CD4-positive, CD25-positive, alpha-beta regulatory T cell (primary cell): ENCODE measurements around the gene BMPR1A. TPM values are rescaled to one million over a fixed set of nuclear protein-coding genes. Genes with fewer than 3 reads are reported as not detected.

Source experiments
- ATAC-seq, 2 donors: fragments of 150-1000 bp; cut with Tn5 transposase; one replicate each; pipeline ENCODE4 v1.10.0; 2021; ENCODE audit warnings: low read depth in 2 of 2, moderate number of reproducible peaks in 2 of 2, moderate library complexity in 1 of 2
- DNase-seq, 3 donors: peaks; one replicate each; pipeline versions ENCODE4 v3.0.0 to v3.0.0-alpha.2; 2012 to 2022; ENCODE audit warnings: mixed read lengths in 1 of 3
- H3K27ac ChIP-seq: one replicate; pipeline ENCODE4 v1.7.0; 2013; ENCODE audit warnings: mild to moderate bottlenecking, low read length; ENCODE audit not compliant: insufficient read depth, poor library complexity, severe bottlenecking
- H3K27me3 ChIP-seq: one replicate; pipeline ENCODE4 v1.7.0; 2013; ENCODE audit warnings: low read length; ENCODE audit not compliant: control insufficient read depth, insufficient read depth
- H3K36me3 ChIP-seq: one replicate; pipeline ENCODE4 v1.7.0; 2013; ENCODE audit warnings: mild to moderate bottlenecking, low read length, moderate library complexity; ENCODE audit not compliant: control insufficient read depth, insufficient read depth
- H3K4me1 ChIP-seq: 2 replicates; pipeline ENCODE4 v1.7.0; 2013; ENCODE audit warnings: mild to moderate bottlenecking, low read length; ENCODE audit not compliant: insufficient read depth, control insufficient read depth, poor library complexity, severe bottlenecking
- H3K4me3 ChIP-seq: one replicate; pipeline ENCODE4 v1.7.0; 2013; ENCODE audit warnings: low read depth, mild to moderate bottlenecking, low read length, moderate library complexity
- H3K9me3 ChIP-seq, 2 experiments: 1 replicate in 1 of 2; 2 replicates in 1 of 2; pipeline ENCODE4 v1.7.0; 2013; ENCODE audit warnings: low read length in 2 of 2, mild to moderate bottlenecking in 1 of 2, moderate library complexity in 1 of 2; ENCODE audit not compliant: control insufficient read depth in 2 of 2
- H3K27ac Mint-ChIP-seq, 3 donors: one replicate each; pipeline ENCODE4 v1.8.0; 2020 to 2022; ENCODE audit warnings: mild to moderate bottlenecking in 3 of 3, mixed read lengths in 3 of 3, moderate library complexity in 2 of 3
- H3K27me3 Mint-ChIP-seq: one replicate; pipeline ENCODE4 v1.8.0; 2022; ENCODE audit warnings: mild to moderate bottlenecking, mixed read lengths
- H3K36me3 Mint-ChIP-seq: one replicate; pipeline ENCODE4 v1.8.0; 2020; ENCODE audit warnings: mixed read lengths
- H3K4me1 Mint-ChIP-seq, 4 donors: one replicate each; pipeline ENCODE4 v1.8.0; 2020 to 2022; ENCODE audit warnings: mixed read lengths in 4 of 4, mild to moderate bottlenecking in 1 of 4
- H3K4me3 Mint-ChIP-seq, 4 donors: one replicate each; pipeline ENCODE4 v1.8.0; 2020 to 2022; ENCODE audit warnings: mild to moderate bottlenecking in 4 of 4, mixed read lengths in 4 of 4, moderate library complexity in 3 of 4
- H3K9me3 Mint-ChIP-seq, 7 donors: one replicate each; pipeline ENCODE4 v1.8.0; 2020 to 2022; ENCODE audit warnings: mixed read lengths in 7 of 7, mild to moderate bottlenecking in 3 of 7, moderate library complexity in 2 of 7
- polyA plus RNA-seq, 4 donors: library from polyadenylated mRNA; unstranded; fragments of 300-500 nt; fragmentation: Illumina TruSeq; gene quantifications; one replicate each; pipeline ENCODE4 v1.2.3, GENCODE V29; 2021
- total RNA-seq: library from RNA; stranded (reverse); gene quantifications from one replicate; pipeline ENCODE4 v1.2.3, GENCODE V29; 2022

Gene BMPR1A
- total and polyA plus RNA-seq, 5 donors from 2014 or later: 2.2 to 8.8 (median 4.2) TPM

DNA sequence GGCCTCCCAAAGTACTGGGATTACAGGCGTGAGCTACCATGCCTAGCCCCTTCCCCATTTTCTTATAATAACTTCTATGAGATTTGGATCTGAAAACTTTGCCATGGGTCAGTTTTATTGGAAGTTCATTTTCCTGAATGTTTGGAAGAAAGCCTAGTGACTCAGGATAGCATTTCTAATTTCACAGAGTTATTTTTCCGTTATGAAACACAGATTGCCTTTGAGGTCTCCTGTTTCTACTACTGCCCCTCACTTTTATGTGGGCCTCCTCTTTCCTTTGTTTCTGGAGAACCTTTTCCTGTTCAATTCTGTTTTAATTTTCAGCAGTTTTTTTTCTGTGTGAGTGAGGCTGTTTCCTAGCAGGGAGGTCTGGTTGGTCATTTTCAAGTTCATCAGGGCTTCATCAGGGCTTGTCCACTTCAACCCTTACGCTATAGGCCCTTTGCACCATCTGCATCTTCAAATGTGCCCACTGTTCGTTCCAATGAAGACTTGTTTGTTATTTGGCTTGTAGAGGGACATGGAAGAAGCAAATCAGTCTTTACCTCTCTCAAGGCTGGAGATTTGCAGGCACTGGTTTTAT is 58.7 kb downstream of the BMPR1A start:
- no peak for DNase-seq
- no peak for ATAC-seq
- Mint-ChIP-seq H3K4me1 (peaks cover 0 to 12% (median 2%) of the 10 kb centered on the region in 4 donors), H3K27me3 (no peaks in the 10 kb centered on the region), H3K27ac (no peak overlapping the region), H3K36me3 (peaks cover 7% of the 10 kb centered on the region), H3K9me3 (no peaks in the 10 kb centered on the region), H3K4me3 (no peak overlapping the region)
- Histone ChIP-seq H3K36me3 (no peaks in the 10 kb centered on the region), H3K27ac (no peak overlapping the region), H3K27me3 (no peaks in the 10 kb centered on the region), H3K4me1 (no peaks in the 10 kb centered on the region), H3K4me3 (no peak overlapping the region), H3K9me3 (no peaks in the 10 kb centered on the region)

- H3K4me1 Mint-ChIP-seq: peaks cover 0 to 16% (median 3%) of the 10 kb centered on the region in 4 donors
- Histone ChIP-seq H3K27ac (no peak overlapping the region), H3K4me3 (no peak overlapping the region), H3K36me3 (no peaks in the 10 kb centered on the region), H3K27me3 (no peaks in the 10 kb centered on the region), H3K9me3 (no peaks in the 10 kb centered on the region), H3K4me1 (no peaks in the 10 kb centered on the region)
- no peaks in the 10 kb centered on the region for H3K27me3 Mint-ChIP-seq
- DNase-seq (no peak), ATAC-seq (no peak)
- H3K4me3 Mint-ChIP-seq: no peak overlapping the region
- no peak overlapping the region for H3K27ac Mint-ChIP-seq
- peaks cover 7% of the 10 kb centered on the region for H3K36me3 Mint-ChIP-seq
- H3K9me3 Mint-ChIP-seq: no peaks in the 10 kb centered on the region
These were observed 59.2 kb downstream of the BMPR1A start for GRCh38 chr10:86815640-86816039.

- no peaks in the 10 kb centered on the region for H3K27me3 ChIP-seq
- H3K9me3 Mint-ChIP-seq: no peaks in the 10 kb centered on the region
These were observed 60.8 kb downstream of the BMPR1A start for GRCh38 chr10:86817246-86817645.

GRCh38 chr10:86819567-86819966 is 63.1 kb downstream of the BMPR1A start:
- H3K36me3 Mint-ChIP-seq: peaks cover 7% of the 10 kb centered on the region
- Histone ChIP-seq H3K36me3 (no peaks in the 10 kb centered on the region), H3K27me3 (no peaks in the 10 kb centered on the region), H3K4me3 (no peak overlapping the region), H3K4me1 (no peaks in the 10 kb centered on the region), H3K9me3 (no peaks in the 10 kb centered on the region), H3K27ac (no peak overlapping the region)
- no peaks in the 10 kb centered on the region for H3K27me3 Mint-ChIP-seq
- peaks cover 0 to 14% (median 3%) of the 10 kb centered on the region in 4 donors for H3K4me1 Mint-ChIP-seq
- DNase-seq (no peak), ATAC-seq (no peak)
- no peaks in the 10 kb centered on the region for H3K9me3 Mint-ChIP-seq
- H3K4me3 Mint-ChIP-seq: no peak overlapping the region
- H3K27ac Mint-ChIP-seq: no peak overlapping the region

More at GRCh38 chr10:86817246-86817645, 60.8 kb downstream of the BMPR1A start:
- peaks cover 0 to 16% (median 1%) of the 10 kb centered on the region in 4 donors for H3K4me1 Mint-ChIP-seq
- no peak overlapping the region for H3K27ac Mint-ChIP-seq
- H3K36me3 Mint-ChIP-seq: peaks cover 7% of the 10 kb centered on the region
- H3K4me3 Mint-ChIP-seq: no peak overlapping the region
- Histone ChIP-seq H3K27ac (no peak overlapping the region), H3K9me3 (no peaks in the 10 kb centered on the region), H3K36me3 (no peaks in the 10 kb centered on the region), H3K4me3 (no peak overlapping the region), H3K4me1 (no peaks in the 10 kb centered on the region)
- H3K27me3 Mint-ChIP-seq: no peaks in the 10 kb centered on the region
- no peak for DNase-seq
- ATAC-seq: no peak

DNA sequence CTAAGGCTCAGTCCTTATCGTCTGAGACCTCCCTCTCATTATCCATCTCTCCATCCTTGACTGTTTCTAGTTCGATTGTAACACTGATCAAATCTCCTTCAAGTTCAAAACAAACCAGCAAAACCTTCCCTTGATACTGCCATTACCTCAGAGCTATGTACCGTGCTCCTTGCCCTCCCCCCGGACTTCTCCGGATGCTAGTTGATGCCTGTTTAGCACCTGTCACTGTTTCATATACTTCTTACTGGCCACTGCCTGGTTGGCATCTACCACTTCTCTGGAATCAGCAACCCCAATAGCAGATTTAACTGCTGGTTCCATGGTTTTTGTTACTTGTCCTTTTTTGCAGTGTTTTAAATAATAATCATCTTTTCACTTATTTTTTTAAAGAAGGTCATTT is 64.1 kb downstream of the BMPR1A start:
- Histone ChIP-seq H3K4me3 (no peak overlapping the region), H3K27me3 (no peaks in the 10 kb centered on the region), H3K27ac (no peak overlapping the region), H3K36me3 (no peaks in the 10 kb centered on the region), H3K9me3 (no peaks in the 10 kb centered on the region), H3K4me1 (no peaks in the 10 kb centered on the region)
- Mint-ChIP-seq H3K9me3 (no peaks in the 10 kb centered on the region), H3K36me3 (peaks cover 7% of the 10 kb centered on the region), H3K27ac (no peak overlapping the region), H3K4me3 (no peak overlapping the region), H3K4me1 (peaks cover 0 to 10% (median 3%) of the 10 kb centered on the region in 4 donors), H3K27me3 (no peaks in the 10 kb centered on the region)
- no peak for ATAC-seq
- DNase-seq: no peak

DNA sequence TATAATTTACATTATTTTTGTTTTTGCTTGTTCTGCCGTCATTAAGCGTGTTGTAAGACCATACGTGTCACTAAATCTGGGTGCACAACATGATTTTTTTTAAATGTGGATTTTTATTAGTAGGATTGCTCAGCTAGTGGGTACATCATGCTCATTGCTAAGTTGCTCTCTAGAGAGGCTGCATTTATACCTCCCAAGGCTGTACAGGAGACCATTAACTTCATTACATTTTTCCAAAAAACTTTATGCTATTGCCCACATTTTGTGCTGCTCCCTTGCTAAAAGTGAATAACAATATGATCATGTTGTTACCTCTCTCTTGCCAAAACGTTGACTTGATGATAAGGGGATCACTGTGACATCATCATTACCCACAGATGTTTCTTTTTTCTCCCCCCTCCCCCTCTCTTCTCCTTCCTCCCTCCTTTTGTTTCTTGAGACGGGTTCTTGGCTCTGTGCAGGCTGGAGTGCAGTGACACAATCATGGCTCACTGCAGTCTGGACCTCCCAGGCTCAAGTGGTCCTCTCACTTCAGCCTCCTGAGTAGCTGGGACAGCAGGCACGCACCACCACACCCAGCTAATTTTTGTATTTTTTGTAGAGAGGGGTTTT is 65.1 kb downstream of the BMPR1A start:
- Histone ChIP-seq H3K27ac (no peak overlapping the region), H3K27me3 (no peaks in the 10 kb centered on the region), H3K9me3 (no peaks in the 10 kb centered on the region), H3K4me1 (no peaks in the 10 kb centered on the region), H3K4me3 (no peak overlapping the region), H3K36me3 (no peaks in the 10 kb centered on the region)
- H3K4me1 Mint-ChIP-seq: peaks cover 0 to 10% (median 3%) of the 10 kb centered on the region in 4 donors
- ATAC-seq (no peak), DNase-seq (no peak)
- peaks cover 7% of the 10 kb centered on the region for H3K36me3 Mint-ChIP-seq
- no peaks in the 10 kb centered on the region for H3K27me3 Mint-ChIP-seq
- H3K4me3 Mint-ChIP-seq: peak overlapping the region in 1 of 4 donors; percentile 63
- H3K9me3 Mint-ChIP-seq: no peaks in the 10 kb centered on the region
- no peak overlapping the region for H3K27ac Mint-ChIP-seq

GRCh38 chr10:86823565-86823964 is 67.1 kb downstream of the BMPR1A start:
- Histone ChIP-seq H3K27me3 (no peaks in the 10 kb centered on the region), H3K27ac (no peak overlapping the region), H3K9me3 (no peaks in the 10 kb centered on the region), H3K36me3 (no peaks in the 10 kb centered on the region), H3K4me3 (no peak overlapping the region), H3K4me1 (no peaks in the 10 kb centered on the region)
- DNase-seq: no peak
- Mint-ChIP-seq H3K9me3 (no peaks in the 10 kb centered on the region), H3K27ac (no peak overlapping the region), H3K4me1 (peaks cover 0 to 10% (median 4%) of the 10 kb centered on the region in 4 donors), H3K36me3 (no peaks in the 10 kb centered on the region), H3K4me3 (no peak overlapping the region), H3K27me3 (no peaks in the 10 kb centered on the region)
- no peak for ATAC-seq

DNA sequence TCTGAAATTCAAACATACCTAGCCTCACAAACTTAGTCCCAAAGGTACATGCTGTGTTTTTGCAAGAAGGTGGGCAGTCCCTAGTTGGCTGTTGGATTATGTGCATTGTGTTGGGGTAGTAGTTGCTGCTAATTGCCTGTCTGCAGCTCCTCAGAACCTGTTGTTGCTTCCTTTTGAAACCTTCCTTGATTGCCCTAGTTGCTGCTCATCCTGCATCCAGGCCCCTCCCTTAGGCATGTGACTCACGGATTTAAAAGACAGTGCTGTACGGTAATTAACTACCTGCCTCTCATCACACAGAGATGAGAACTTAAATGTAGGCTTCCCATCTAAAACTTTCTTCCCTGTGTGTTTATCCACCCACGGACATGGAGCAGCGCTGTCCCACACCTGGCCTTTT is 67.7 kb downstream of the BMPR1A start:
- H3K4me3 ChIP-seq: no peak overlapping the region
- Mint-ChIP-seq H3K36me3 (no peaks in the 10 kb centered on the region), H3K9me3 (no peaks in the 10 kb centered on the region), H3K4me3 (no peak overlapping the region), H3K27ac (no peak overlapping the region), H3K27me3 (no peaks in the 10 kb centered on the region), H3K4me1 (peaks cover 0 to 10% (median 4%) of the 10 kb centered on the region in 4 donors)
- H3K4me1 ChIP-seq: no peaks in the 10 kb centered on the region
- DNase-seq (no peak), ATAC-seq (no peak)
- H3K27ac ChIP-seq: no peak overlapping the region
- no peaks in the 10 kb centered on the region for H3K27me3 ChIP-seq
- H3K9me3 ChIP-seq: no peaks in the 10 kb centered on the region
- no peaks in the 10 kb centered on the region for H3K36me3 ChIP-seq
